HepG2 (cell line): ENCODE measurements around the gene ARHGAP12. TPM values are rescaled to one million over a fixed set of nuclear protein-coding genes. Genes with fewer than 3 reads are reported as not detected.

Source experiments
- ARID2 ChIP-seq: sonication (generic); formaldehyde crosslinking; IDR thresholded peaks from 2 replicates; pipeline ENCODE4 v1.8.1; 2022; ENCODE audit warnings: mild to moderate bottlenecking, missing genetic modification reagents, borderline replicate concordance
- CHD4 ChIP-seq: fragments of 200-600 bp; sonication (generic); IDR thresholded peaks from 2 replicates; pipeline ENCODE4 v1.7.0; 2017; ENCODE audit warnings: mild to moderate bottlenecking, low read length, borderline replicate concordance
- FIP1L1 ChIP-seq: fragments of 200-400 bp; formaldehyde crosslinking; IDR thresholded peaks from 2 replicates; pipeline ENCODE4 v1.6.1; 2018; ENCODE audit warnings: low read depth, mild to moderate bottlenecking, low read length, moderate library complexity, borderline replicate concordance; ENCODE audit not compliant: insufficient read depth
- KMT2A ChIP-seq: sonication (generic); formaldehyde crosslinking; IDR thresholded peaks from 2 replicates; pipeline ENCODE4 v1.4.0; 2020; ENCODE audit warnings: missing genetic modification reagents
- MAF1 ChIP-seq: sonication (generic); formaldehyde crosslinking; IDR thresholded peaks from 2 replicates; pipeline ENCODE4 v1.5.0; 2020; ENCODE audit warnings: missing genetic modification reagents, borderline replicate concordance
- MEIS1 ChIP-seq: sonication (generic); formaldehyde crosslinking; IDR thresholded peaks from 2 replicates; pipeline ENCODE4 v1.9.0; 2021; ENCODE audit warnings: mild to moderate bottlenecking, missing genetic modification reagents, moderate library complexity, borderline replicate concordance
- ZNF12 ChIP-seq: sonication (generic); formaldehyde crosslinking; IDR thresholded peaks from 2 replicates; pipeline ENCODE4 v1.5.0; 2020; ENCODE audit warnings: missing genetic modification reagents
- ZNF264 ChIP-seq: sonication (generic); formaldehyde crosslinking; IDR thresholded peaks from 2 replicates; pipeline ENCODE4 v1.4.0; 2020; ENCODE audit warnings: missing genetic modification reagents
- ZNF670 ChIP-seq: sonication (generic); formaldehyde crosslinking; IDR thresholded peaks from 2 replicates; pipeline ENCODE4 v1.8.0; 2022; ENCODE audit warnings: mild to moderate bottlenecking, missing genetic modification reagents, borderline replicate concordance
- ZNF747 ChIP-seq: sonication (generic); formaldehyde crosslinking; IDR thresholded peaks from 2 replicates; pipeline ENCODE4 v1.8.1; 2023; ENCODE audit warnings: missing genetic modification reagents, mild to moderate bottlenecking, borderline replicate concordance
- polyA plus RNA-seq, 8 experiments: library from polyadenylated mRNA; depleted of rRNA in 3 of 8; stranded (reverse) in 7 of 8; unstranded in 1 of 8; fragments of >200 nt; fragmentation: Illumina TruSeq in 4 of 8; extraction: Trizol in 4 of 8; gene quantifications; 2 replicates each; pipeline versions ENCODE4 v1.2.1 to v1.2.3, GENCODE V29; 2011 to 2016; ENCODE audit warnings: low read depth in 4 of 8, missing spikeins in 1 of 8, mixed read lengths in 1 of 8; ENCODE audit not compliant: insufficient read depth in 1 of 8
- total RNA-seq, 5 experiments: library from RNA; depleted of rRNA; stranded (reverse); fragments of >200 nt; fragmentation: Illumina TruSeq; extraction: Trizol; gene quantifications; 2 replicates each; pipeline ENCODE4 v1.2.3, GENCODE V29; 2016; ENCODE audit warnings: low read depth in 1 of 5
- TF ChIP-seq, protein P1 (sequence below): sonication (generic); formaldehyde crosslinking; IDR thresholded peaks from 2 replicates; pipeline ENCODE4 v1.4.0; 2020; ENCODE audit warnings: missing genetic modification reagents
- TF ChIP-seq, protein P2 (sequence below): sonication (generic); formaldehyde crosslinking; IDR thresholded peaks from 2 replicates; pipeline ENCODE4 v1.8.1; 2022; ENCODE audit warnings: low read depth, mild to moderate bottlenecking, missing genetic modification reagents
- TF ChIP-seq, protein P3 (sequence below): sonication (generic); formaldehyde crosslinking; IDR thresholded peaks from 2 replicates; pipeline ENCODE4 v1.5.0; 2020; ENCODE audit warnings: missing genetic modification reagents
- TF ChIP-seq, protein P4 (sequence below), 2 experiments: IDR thresholded peaks; 2 replicates each; pipeline ENCODE4 v1.6.1; 2011 to 2012; ENCODE audit warnings: low read length in 2 of 2, borderline replicate concordance in 1 of 2, low read depth in 1 of 2, mild to moderate bottlenecking in 1 of 2, moderate library complexity in 1 of 2

The ARHGAP12 gene
- total and polyA plus RNA-seq, 2 of the 13 experiments (the other 11 are each of a cell fraction or from before 2014, with no cell fraction given), result 25.0 to 54.6 TPM

DNA sequence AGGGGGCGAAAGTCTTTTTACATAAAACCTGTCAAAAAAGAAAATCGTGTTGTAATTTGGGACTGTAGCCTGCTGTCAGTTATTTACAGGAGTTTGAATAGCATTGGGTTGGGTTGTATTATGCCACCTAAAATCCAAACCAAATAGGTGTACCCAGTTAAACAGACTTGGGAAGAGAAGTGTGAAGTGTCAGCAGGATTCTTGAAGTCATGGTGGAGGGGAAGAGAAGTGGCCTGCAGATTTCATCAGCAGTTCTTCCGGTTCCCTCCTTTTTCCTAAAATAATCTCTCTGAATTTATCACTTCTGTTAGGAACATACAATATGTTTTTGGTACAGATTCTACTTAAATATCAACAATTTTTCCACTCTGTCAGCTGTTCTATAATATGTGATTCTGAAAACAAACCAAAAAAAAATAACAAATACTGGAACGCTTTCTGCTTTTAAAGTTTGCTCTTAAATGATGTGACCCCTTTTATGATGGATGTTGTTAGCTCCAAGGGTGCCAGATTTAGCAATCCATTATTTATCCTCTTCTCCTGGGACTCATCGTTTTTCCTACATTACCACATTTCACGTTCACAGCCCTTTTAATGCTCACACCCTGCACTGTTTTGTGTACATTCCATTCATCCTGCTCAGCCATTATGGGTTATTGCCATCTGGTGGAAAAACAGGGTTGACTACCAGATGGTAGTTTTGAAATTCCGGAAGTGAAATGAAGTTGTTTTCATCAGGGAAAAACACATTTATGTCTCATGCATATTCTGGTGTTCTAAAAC lies 18.7 kb upstream of the ARHGAP12 start (continued):
- TF ChIP-seq, protein P1, sequence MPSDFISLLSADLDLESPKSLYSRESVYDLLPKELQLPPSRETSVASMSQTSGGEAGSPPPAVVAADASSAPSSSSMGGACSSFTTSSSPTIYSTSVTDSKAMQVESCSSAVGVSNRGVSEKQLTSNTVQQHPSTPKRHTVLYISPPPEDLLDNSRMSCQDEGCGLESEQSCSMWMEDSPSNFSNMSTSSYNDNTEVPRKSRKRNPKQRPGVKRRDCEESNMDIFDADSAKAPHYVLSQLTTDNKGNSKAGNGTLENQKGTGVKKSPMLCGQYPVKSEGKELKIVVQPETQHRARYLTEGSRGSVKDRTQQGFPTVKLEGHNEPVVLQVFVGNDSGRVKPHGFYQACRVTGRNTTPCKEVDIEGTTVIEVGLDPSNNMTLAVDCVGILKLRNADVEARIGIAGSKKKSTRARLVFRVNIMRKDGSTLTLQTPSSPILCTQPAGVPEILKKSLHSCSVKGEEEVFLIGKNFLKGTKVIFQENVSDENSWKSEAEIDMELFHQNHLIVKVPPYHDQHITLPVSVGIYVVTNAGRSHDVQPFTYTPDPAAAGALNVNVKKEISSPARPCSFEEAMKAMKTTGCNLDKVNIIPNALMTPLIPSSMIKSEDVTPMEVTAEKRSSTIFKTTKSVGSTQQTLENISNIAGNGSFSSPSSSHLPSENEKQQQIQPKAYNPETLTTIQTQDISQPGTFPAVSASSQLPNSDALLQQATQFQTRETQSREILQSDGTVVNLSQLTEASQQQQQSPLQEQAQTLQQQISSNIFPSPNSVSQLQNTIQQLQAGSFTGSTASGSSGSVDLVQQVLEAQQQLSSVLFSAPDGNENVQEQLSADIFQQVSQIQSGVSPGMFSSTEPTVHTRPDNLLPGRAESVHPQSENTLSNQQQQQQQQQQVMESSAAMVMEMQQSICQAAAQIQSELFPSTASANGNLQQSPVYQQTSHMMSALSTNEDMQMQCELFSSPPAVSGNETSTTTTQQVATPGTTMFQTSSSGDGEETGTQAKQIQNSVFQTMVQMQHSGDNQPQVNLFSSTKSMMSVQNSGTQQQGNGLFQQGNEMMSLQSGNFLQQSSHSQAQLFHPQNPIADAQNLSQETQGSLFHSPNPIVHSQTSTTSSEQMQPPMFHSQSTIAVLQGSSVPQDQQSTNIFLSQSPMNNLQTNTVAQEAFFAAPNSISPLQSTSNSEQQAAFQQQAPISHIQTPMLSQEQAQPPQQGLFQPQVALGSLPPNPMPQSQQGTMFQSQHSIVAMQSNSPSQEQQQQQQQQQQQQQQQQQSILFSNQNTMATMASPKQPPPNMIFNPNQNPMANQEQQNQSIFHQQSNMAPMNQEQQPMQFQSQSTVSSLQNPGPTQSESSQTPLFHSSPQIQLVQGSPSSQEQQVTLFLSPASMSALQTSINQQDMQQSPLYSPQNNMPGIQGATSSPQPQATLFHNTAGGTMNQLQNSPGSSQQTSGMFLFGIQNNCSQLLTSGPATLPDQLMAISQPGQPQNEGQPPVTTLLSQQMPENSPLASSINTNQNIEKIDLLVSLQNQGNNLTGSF (CRISPR knock-in tag), result no peak
- TF ChIP-seq ZNF670 (CRISPR knock-in tag) (no peak), FIP1L1 (no peak), ZNF12 (no peak), MEIS1 (CRISPR knock-in tag) (no peak), KMT2A (CRISPR knock-in tag) (peak; percentile 70; the same call in 1 of the 2 replicates), ARID2 (CRISPR knock-in tag) (no peak), MAF1 (no peak), ZNF747 (CRISPR knock-in tag) (no peak), ZNF264 (CRISPR knock-in tag) (no peak), CHD4 (no peak)
- TF ChIP-seq, protein P2, sequence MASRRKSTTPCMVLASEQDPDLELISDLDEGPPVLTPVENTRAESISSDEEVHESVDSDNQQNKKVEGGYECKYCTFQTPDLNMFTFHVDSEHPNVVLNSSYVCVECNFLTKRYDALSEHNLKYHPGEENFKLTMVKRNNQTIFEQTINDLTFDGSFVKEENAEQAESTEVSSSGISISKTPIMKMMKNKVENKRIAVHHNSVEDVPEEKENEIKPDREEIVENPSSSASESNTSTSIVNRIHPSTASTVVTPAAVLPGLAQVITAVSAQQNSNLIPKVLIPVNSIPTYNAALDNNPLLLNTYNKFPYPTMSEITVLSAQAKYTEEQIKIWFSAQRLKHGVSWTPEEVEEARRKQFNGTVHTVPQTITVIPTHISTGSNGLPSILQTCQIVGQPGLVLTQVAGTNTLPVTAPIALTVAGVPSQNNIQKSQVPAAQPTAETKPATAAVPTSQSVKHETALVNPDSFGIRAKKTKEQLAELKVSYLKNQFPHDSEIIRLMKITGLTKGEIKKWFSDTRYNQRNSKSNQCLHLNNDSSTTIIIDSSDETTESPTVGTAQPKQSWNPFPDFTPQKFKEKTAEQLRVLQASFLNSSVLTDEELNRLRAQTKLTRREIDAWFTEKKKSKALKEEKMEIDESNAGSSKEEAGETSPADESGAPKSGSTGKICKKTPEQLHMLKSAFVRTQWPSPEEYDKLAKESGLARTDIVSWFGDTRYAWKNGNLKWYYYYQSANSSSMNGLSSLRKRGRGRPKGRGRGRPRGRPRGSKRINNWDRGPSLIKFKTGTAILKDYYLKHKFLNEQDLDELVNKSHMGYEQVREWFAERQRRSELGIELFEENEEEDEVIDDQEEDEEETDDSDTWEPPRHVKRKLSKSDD (CRISPR knock-in tag), result no peak
- TF ChIP-seq, protein P3, sequence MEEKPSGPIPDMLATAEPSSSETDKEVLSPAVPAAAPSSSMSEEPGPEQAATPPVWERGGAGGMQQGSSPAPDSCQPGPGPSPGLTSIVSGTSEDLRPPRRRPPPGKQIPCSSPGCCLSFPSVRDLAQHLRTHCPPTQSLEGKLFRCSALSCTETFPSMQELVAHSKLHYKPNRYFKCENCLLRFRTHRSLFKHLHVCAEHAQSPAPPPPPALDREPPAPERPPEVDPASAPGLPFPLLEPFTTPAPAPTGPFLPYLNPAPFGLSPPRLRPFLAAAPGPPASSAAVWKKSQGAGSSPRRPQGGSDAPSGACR (CRISPR knock-in tag), result no peak
- TF ChIP-seq, protein P4, sequence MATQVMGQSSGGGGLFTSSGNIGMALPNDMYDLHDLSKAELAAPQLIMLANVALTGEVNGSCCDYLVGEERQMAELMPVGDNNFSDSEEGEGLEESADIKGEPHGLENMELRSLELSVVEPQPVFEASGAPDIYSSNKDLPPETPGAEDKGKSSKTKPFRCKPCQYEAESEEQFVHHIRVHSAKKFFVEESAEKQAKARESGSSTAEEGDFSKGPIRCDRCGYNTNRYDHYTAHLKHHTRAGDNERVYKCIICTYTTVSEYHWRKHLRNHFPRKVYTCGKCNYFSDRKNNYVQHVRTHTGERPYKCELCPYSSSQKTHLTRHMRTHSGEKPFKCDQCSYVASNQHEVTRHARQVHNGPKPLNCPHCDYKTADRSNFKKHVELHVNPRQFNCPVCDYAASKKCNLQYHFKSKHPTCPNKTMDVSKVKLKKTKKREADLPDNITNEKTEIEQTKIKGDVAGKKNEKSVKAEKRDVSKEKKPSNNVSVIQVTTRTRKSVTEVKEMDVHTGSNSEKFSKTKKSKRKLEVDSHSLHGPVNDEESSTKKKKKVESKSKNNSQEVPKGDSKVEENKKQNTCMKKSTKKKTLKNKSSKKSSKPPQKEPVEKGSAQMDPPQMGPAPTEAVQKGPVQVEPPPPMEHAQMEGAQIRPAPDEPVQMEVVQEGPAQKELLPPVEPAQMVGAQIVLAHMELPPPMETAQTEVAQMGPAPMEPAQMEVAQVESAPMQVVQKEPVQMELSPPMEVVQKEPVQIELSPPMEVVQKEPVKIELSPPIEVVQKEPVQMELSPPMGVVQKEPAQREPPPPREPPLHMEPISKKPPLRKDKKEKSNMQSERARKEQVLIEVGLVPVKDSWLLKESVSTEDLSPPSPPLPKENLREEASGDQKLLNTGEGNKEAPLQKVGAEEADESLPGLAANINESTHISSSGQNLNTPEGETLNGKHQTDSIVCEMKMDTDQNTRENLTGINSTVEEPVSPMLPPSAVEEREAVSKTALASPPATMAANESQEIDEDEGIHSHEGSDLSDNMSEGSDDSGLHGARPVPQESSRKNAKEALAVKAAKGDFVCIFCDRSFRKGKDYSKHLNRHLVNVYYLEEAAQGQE (IDR thresholded peaks at IDR 0.05; ENCODE audit: borderline replicate concordance in 1 of 2, low read depth in 1 of 2, low read length in 2 of 2), result no peak
